Measurements from ENCODE around the gene CHCHD1.
"Not testable (repeated sequence)": the region's sequence is repeated elsewhere in the genome, so short reads cannot be mapped to it uniquely, and the experiment has no call there.

CHCHD1 gene

GRCh38 chr10:73781879-73782748 lies at the start of gene CHCHD1:
Gene CHCHD1, plus strand, starts transcription at chr10:73782048. Its CDS starts 28 bp downstream, at chr10:73782076.
- in situ Hi-C loops (cut with HindIII; ENCODE audit: low pct_unique_long_range_greater_than_20kb, low sequenced_read_pairs): no loop called here

GRCh38 chr10:73732426-73732825 lies 49.4 kb upstream of the CHCHD1 start:
- in situ Hi-C loops (cut with HindIII; ENCODE audit: low pct_unique_long_range_greater_than_20kb, low sequenced_read_pairs): no loop called here
- no peak for DNase-seq (ENCODE audit: low read depth in 1 of 2, low spot score in 1 of 2)
- no peak for TF ChIP-seq JUND (IDR thresholded peaks at IDR 0.05; ENCODE audit: low read depth)

More at GRCh38 chr10:73781879-73782748, at the start of gene CHCHD1:
- peak; percentile 93 for DNase-seq (ENCODE audit: low read depth in 1 of 2, low spot score in 1 of 2)
- no peak for TF ChIP-seq JUND (IDR thresholded peaks at IDR 0.05; ENCODE audit: low read depth)

DNA sequence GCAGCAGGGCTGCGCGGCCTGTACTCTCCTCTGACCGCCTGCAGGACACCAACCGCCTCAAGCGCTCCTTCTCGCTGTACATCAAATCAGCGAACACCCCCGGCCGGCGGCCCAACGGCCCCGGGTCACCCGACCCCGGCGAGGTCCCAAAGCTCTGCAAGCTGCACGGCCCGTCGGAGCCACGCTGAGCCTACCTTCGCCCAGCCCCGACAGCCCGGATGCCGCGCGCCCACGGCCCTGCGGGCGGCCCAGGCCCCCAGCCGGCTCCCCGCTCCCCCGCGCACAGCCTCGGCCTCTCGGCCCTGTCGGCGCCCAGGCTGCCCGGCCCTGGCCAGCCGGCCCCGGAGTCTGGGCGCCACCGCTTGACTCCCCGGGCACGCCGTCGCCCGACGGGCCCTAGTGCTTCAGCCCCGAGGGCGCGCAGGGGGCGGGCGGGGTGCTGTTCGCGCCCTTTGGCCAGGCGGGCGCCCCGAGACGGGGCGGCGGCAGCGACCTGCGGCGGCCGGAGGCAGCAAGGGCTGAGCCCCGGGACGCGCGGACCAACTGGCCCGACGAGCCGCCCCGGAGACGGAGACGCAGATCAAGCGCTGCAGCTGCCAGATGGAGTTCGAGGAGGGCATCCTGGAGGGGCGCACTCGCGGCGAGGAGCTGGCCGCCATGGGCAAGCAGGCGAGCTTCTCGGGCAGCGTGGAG lies 48.8 kb upstream of the CHCHD1 start:
- in situ Hi-C loops (cut with HindIII; ENCODE audit: low pct_unique_long_range_greater_than_20kb, low sequenced_read_pairs): no loop called here
- TF ChIP-seq JUND (IDR thresholded peaks at IDR 0.05; ENCODE audit: low read depth): no peak
- DNase-seq (ENCODE audit: low read depth in 1 of 2, low spot score in 1 of 2): no peak

GRCh38 chr10:73734028-73734720 lies 47.7 kb upstream of the CHCHD1 start:
- TF ChIP-seq JUND (IDR thresholded peaks at IDR 0.05; ENCODE audit: low read depth): no peak
- DNase-seq (ENCODE audit: low read depth in 1 of 2, low spot score in 1 of 2): no peak
- in situ Hi-C loops (cut with HindIII; ENCODE audit: low pct_unique_long_range_greater_than_20kb, low sequenced_read_pairs): no loop called here

GRCh38 chr10:73734796-73735305 lies 47.0 kb upstream of the CHCHD1 start:
- in situ Hi-C loops (cut with HindIII; ENCODE audit: low pct_unique_long_range_greater_than_20kb, low sequenced_read_pairs): no loop called here
- DNase-seq (ENCODE audit: low read depth in 1 of 2, low spot score in 1 of 2): no peak
- TF ChIP-seq JUND (IDR thresholded peaks at IDR 0.05; ENCODE audit: low read depth): no peak

- in situ Hi-C loops (cut with HindIII; ENCODE audit: low pct_unique_long_range_greater_than_20kb, low sequenced_read_pairs); DNase-seq (ENCODE audit: low read depth in 1 of 2, low spot score in 1 of 2): not testable (repeated sequence)
These were observed 41.2 kb upstream of the CHCHD1 start for GRCh38 chr10:73740501-73741254.

DNA sequence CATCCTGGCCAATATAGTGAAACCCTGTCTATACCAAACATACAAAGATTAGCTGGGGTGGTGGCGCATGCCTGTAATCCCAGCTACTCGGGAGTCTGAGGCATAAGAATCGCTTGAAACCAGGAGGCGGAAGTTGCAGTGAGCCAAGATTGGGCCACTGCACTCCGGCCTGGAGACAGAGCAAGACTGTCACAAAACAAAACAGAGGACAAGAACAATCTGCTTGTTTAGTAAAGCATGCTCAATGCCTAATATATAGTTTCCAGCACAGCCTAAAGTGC lies 39.5 kb upstream of the CHCHD1 start:
- in situ Hi-C loops (cut with HindIII; ENCODE audit: low pct_unique_long_range_greater_than_20kb, low sequenced_read_pairs): no loop called here
- TF ChIP-seq JUND (IDR thresholded peaks at IDR 0.05; ENCODE audit: low read depth): no peak
- DNase-seq (ENCODE audit: low read depth in 1 of 2, low spot score in 1 of 2): no peak

DNA sequence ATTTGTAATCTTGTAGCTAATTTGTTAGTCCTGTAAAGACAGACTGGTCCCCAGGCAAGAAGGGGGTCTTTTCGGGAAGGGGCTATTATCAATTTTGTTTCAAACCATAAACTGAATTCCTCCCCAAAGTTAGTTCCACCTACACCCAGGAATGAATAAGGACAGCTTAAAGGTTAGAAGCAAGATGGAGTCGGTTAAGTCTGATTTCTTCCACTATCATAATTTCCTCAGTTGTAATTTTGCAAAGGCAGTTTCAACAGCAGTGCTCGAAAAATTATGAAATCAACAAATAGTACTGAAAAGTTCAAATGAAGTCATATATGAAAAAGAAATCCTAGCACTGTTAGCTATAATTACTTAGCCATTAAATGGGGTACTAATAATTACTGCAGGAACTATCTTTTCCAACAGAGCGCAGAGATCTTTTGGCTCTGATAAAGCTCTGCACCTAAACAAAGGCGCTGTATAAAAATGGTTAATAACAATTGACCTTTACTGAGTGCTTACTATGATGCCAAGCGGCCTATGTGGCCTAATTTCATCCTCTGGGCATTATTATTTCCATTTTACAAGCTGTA lies 38.4 kb upstream of the CHCHD1 start:
- in situ Hi-C loops (cut with HindIII; ENCODE audit: low pct_unique_long_range_greater_than_20kb, low sequenced_read_pairs): no loop called here
- TF ChIP-seq JUND (IDR thresholded peaks at IDR 0.05; ENCODE audit: low read depth): no peak
- no peak for DNase-seq (ENCODE audit: low read depth in 1 of 2, low spot score in 1 of 2)

GRCh38 chr10:73743905-73744663 lies 37.8 kb upstream of the CHCHD1 start, which contains the start of gene SEC24C:
Gene SEC24C, plus strand, starts transcription at chr10:73744372. Its CDS starts 2,461 bp downstream, at chr10:73746833.
- in situ Hi-C loops (cut with HindIII; ENCODE audit: low pct_unique_long_range_greater_than_20kb, low sequenced_read_pairs): no loop called here
- DNase-seq (ENCODE audit: low read depth in 1 of 2, low spot score in 1 of 2): peak; percentile 91 to 98
- peak; percentile 18; the same call in 1 of the 2 replicates for TF ChIP-seq JUND (IDR thresholded peaks at IDR 0.05; ENCODE audit: low read depth)

DNA sequence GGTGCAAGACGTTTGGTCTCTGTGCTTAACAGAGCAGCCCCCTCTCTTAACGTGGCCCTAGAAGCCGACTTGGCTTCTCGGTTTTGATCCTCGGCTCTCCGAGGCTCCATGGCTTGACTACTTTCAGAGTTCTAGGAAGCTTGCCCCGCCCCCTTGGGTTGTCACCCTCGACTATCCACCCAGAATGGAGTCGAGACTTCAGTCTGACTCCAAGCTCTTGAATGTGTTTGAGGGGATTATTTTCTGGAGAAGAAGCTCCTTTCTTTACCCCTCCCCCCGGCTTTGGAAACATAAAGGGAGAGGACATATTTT lies 37.2 kb upstream of the CHCHD1 start:
- no peak for TF ChIP-seq JUND (IDR thresholded peaks at IDR 0.05; ENCODE audit: low read depth)
- in situ Hi-C loops (cut with HindIII; ENCODE audit: low pct_unique_long_range_greater_than_20kb, low sequenced_read_pairs): no loop called here
- peak; percentile 43 to 76 for DNase-seq (ENCODE audit: low read depth in 1 of 2, low spot score in 1 of 2)

DNA sequence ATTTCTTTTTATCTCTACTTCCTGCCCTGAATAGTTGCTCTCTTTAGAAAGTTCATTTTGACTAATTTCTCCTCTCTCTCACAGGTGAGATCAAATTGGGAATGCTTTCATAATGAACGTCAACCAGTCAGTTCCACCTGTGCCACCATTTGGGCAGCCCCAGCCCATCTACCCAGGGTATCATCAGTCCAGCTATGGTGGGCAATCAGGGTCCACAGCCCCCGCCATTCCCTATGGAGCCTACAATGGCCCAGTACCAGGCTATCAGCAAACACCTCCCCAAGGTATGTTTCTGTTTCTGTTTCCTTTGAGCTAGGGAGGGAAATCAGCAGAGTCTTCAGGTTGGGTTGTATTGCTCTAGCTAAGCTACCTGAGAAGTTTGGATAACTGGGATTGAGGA lies 35.1 kb upstream of the CHCHD1 start:
- TF ChIP-seq JUND (IDR thresholded peaks at IDR 0.05; ENCODE audit: low read depth): no peak
- in situ Hi-C loops (cut with HindIII; ENCODE audit: low pct_unique_long_range_greater_than_20kb, low sequenced_read_pairs): no loop called here
- DNase-seq (ENCODE audit: low read depth in 1 of 2, low spot score in 1 of 2): no peak

Measured in T47D (cell line).